HFFc6 (cell line): ENCODE results near the gene DRGX. TPM values are rescaled to one million over a fixed set of nuclear protein-coding genes. Genes with fewer than 3 reads are reported as not detected.

Source experiments
- DNase-seq: peaks from one replicate; pipeline ENCODE4 v3.0.0-alpha.2; 2018
- H3K27ac Mint-ChIP-seq: 2 replicates; pipeline ENCODE4 v1.8.0; 2020; ENCODE audit warnings: mild to moderate bottlenecking, mixed read lengths
- H3K27me3 Mint-ChIP-seq: 2 replicates; pipeline ENCODE4 v1.8.0; 2021; ENCODE audit warnings: mild to moderate bottlenecking, moderate library complexity, mixed read lengths; ENCODE audit not compliant: insufficient read depth
- H3K36me3 Mint-ChIP-seq: 2 replicates; pipeline ENCODE4 v1.8.0; 2021; ENCODE audit warnings: low read depth, mixed read lengths
- H3K4me1 Mint-ChIP-seq: 2 replicates; pipeline ENCODE4 v1.8.0; 2020; ENCODE audit warnings: low read depth, mixed read lengths
- H3K4me3 Mint-ChIP-seq: 2 replicates; pipeline ENCODE4 v1.8.0; 2020; ENCODE audit warnings: mild to moderate bottlenecking, moderate library complexity, mixed read lengths
- H3K9me3 Mint-ChIP-seq: 2 replicates; pipeline ENCODE4 v1.8.0; 2020; ENCODE audit warnings: mild to moderate bottlenecking, mixed read lengths
- CTCF ChIP-seq: fragments of 200-600 bp; sonication (generic); IDR thresholded peaks from 2 replicates; pipeline ENCODE4 v1.5.0; 2021; ENCODE audit warnings: antibody characterized with exemption, mild to moderate bottlenecking
- total RNA-seq, 6 experiments: library from RNA; stranded (reverse); fragmentation: NEBNext Ultra II Directional; extraction: Animal tissue kit (Norgen Biotek cat#: 25700); gene quantifications; 2 replicates in 1 of 6; 3 replicates in 5 of 6; pipeline ENCODE4 v1.2.3, GENCODE V29; 2021

Gene DRGX
- total RNA-seq, 6 experiments from 2014 or later: 0.10 to 0.35 (median 0.14) TPM; not detected in 1

- Mint-ChIP-seq H3K27me3 (peaks cover 10% of the 10 kb centered on the region), H3K4me3 (no peak overlapping the region), H3K4me1 (no peaks in the 10 kb centered on the region), H3K9me3 (no peaks in the 10 kb centered on the region; the same call in 1 of the 2 replicates), H3K36me3 (no peaks in the 10 kb centered on the region), H3K27ac (no peak overlapping the region)
- TF ChIP-seq CTCF: no peak
- DNase-seq: no peak
Measured at GRCh38 chr10:49354593-49354992, 41.3 kb downstream of the DRGX start.

GRCh38 chr10:49353895-49354566, 41.9 kb downstream of the DRGX start:
- Mint-ChIP-seq H3K27ac (no peak overlapping the region), H3K9me3 (no peaks in the 10 kb centered on the region; the same call in 1 of the 2 replicates), H3K4me1 (no peaks in the 10 kb centered on the region), H3K36me3 (no peaks in the 10 kb centered on the region), H3K27me3 (peaks cover 14% of the 10 kb centered on the region), H3K4me3 (no peak overlapping the region)
- DNase-seq: no peak
- TF ChIP-seq CTCF: no peak

GRCh38 chr10:49353026-49353894, 42.6 kb downstream of the DRGX start:
- H3K27ac Mint-ChIP-seq: no peak overlapping the region
- no peaks in the 10 kb centered on the region for H3K4me1 Mint-ChIP-seq
- no peak overlapping the region for H3K4me3 Mint-ChIP-seq
- no peaks in the 10 kb centered on the region for H3K36me3 Mint-ChIP-seq
- no peaks in the 10 kb centered on the region; the same call in 1 of the 2 replicates for H3K9me3 Mint-ChIP-seq
- no peak for TF ChIP-seq CTCF
- no peak for DNase-seq
- peaks cover 14% of the 10 kb centered on the region for H3K27me3 Mint-ChIP-seq

DNA sequence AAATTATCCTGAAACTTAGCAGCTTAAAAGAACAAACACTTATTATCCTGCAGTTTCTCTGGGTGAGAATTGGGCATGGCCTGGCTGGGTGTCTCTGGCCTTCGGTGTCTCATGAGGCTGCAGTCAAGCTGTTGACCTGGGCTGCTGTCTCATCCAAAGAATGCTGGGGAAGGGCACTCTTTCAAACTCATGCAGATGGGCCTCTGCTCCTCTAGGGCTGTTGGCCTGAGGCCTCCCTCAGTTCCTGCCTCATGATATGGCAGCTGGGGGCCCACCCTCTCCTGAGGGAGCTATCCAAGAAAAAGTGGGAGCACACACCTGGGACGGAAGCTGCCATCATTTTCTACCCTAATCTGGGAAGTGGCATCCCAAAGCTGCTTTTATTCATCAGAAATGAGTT, 43.6 kb downstream of the DRGX start:
- no peak overlapping the region for H3K4me3 Mint-ChIP-seq
- H3K27ac Mint-ChIP-seq: no peak overlapping the region
- H3K27me3 Mint-ChIP-seq: peaks cover 19% of the 10 kb centered on the region
- H3K9me3 Mint-ChIP-seq: no peaks in the 10 kb centered on the region; the same call in 1 of the 2 replicates
- no peaks in the 10 kb centered on the region for H3K36me3 Mint-ChIP-seq
- no peak for DNase-seq
- no peaks in the 10 kb centered on the region for H3K4me1 Mint-ChIP-seq
- no peak; the same call in 1 of the 2 replicates for TF ChIP-seq CTCF

GRCh38 chr10:49351669-49352068, 44.2 kb downstream of the DRGX start:
- TF ChIP-seq CTCF: no peak
- Mint-ChIP-seq H3K4me1 (no peaks in the 10 kb centered on the region), H3K27ac (no peak overlapping the region), H3K36me3 (no peaks in the 10 kb centered on the region), H3K4me3 (no peak overlapping the region), H3K9me3 (no peaks in the 10 kb centered on the region; the same call in 1 of the 2 replicates), H3K27me3 (peaks cover 19% of the 10 kb centered on the region)
- no peak for DNase-seq
